Naive thymus-derived CD8-positive, alpha-beta T cell (primary cell): ENCODE results near the gene RAB41. TPM values are rescaled to one million over a fixed set of nuclear protein-coding genes. Genes with fewer than 3 reads are reported as not detected.
"Not testable (repeated sequence)": the region's sequence is repeated elsewhere in the genome, so short reads cannot be mapped to it uniquely, and the experiment has no call there.

Source experiments
- ATAC-seq, 2 donors: fragments of 150-1000 bp; cut with Tn5 transposase in 1 of 2; sonication (Bioruptor Pico), chemical (Tn5 transposase) in 1 of 2; 1 replicate in 1 of 2; 2 replicates in 1 of 2; pipeline ENCODE4 v1.10.0; 2021; ENCODE audit warnings: mild to moderate bottlenecking in 2 of 2, moderate library complexity in 2 of 2
- POLR2A ChIA-PET: fragments of 350-600 bp; sonication (Branson Sonifier 250); formaldehyde crosslinking; loops from one replicate; lab custom pipeline; 2021; ENCODE audit warnings: antibody characterized with exemption; lab: Charles Lee
- DNase-seq, 10 donors: peaks; one replicate each; pipeline versions ENCODE4 v3.0.0 to v3.0.0-alpha.2; 2020 to 2022
- H3K27ac Mint-ChIP-seq, 10 donors: one replicate each; pipeline ENCODE4 v1.8.0; 2020 to 2022; ENCODE audit warnings: mild to moderate bottlenecking in 10 of 10, mixed read lengths in 10 of 10, moderate library complexity in 4 of 10, inconsistent platforms in 1 of 10
- H3K27me3 Mint-ChIP-seq, 5 donors: one replicate each; pipeline ENCODE4 v1.8.0; 2021 to 2022; ENCODE audit warnings: mixed read lengths in 5 of 5
- H3K36me3 Mint-ChIP-seq, 3 donors: one replicate each; pipeline ENCODE4 v1.8.0; 2020 to 2022; ENCODE audit warnings: mixed read lengths in 3 of 3, mild to moderate bottlenecking in 2 of 3, inconsistent platforms in 1 of 3
- H3K4me1 Mint-ChIP-seq, 4 donors: one replicate each; pipeline ENCODE4 v1.8.0; 2021 to 2022; ENCODE audit warnings: mixed read lengths in 4 of 4
- H3K4me3 Mint-ChIP-seq, 10 donors: one replicate each; pipeline ENCODE4 v1.8.0; 2020 to 2022; ENCODE audit warnings: mild to moderate bottlenecking in 10 of 10, mixed read lengths in 10 of 10, moderate library complexity in 6 of 10, inconsistent platforms in 1 of 10
- H3K9me3 Mint-ChIP-seq, 9 donors: one replicate each; pipeline ENCODE4 v1.8.0; 2020 to 2022; ENCODE audit warnings: mixed read lengths in 9 of 9, mild to moderate bottlenecking in 3 of 9, inconsistent platforms in 1 of 9, moderate library complexity in 1 of 9
- polyA plus RNA-seq, 3 donors: library from polyadenylated mRNA; unstranded; fragments of 300-500 nt; fragmentation: Illumina TruSeq; gene quantifications; one replicate each; pipeline ENCODE4 v1.2.3, GENCODE V29; 2021
- total RNA-seq, 8 experiments: library from RNA in 2 of 8; stranded (reverse) in 2 of 8; gene quantifications; one replicate each; pipeline ENCODE4 v1.2.3 and lab custom pipeline; 2021 to 2026

The RAB41 gene
- total and polyA plus RNA-seq, 5 experiments from 2014 or later = not detected

GRCh38 chrX:70313503-70313902 lies 31.5 kb downstream of the RAB41 start:
- Mint-ChIP-seq H3K27me3 (peaks cover 0 to 3% (median 0%) of the 10 kb centered on the region in 5 donors), H3K4me3 (no peak overlapping the region), H3K9me3 (no peaks in the 10 kb centered on the region), H3K36me3 (no peaks in the 10 kb centered on the region), H3K27ac (no peak overlapping the region), H3K4me1 (no peaks in the 10 kb centered on the region)
- no peak for DNase-seq
- no peak for ATAC-seq
- POLR2A ChIA-PET = no interaction called here

- peaks cover 0 to 3% (median 0%) of the 10 kb centered on the region in 5 donors for H3K27me3 Mint-ChIP-seq
- ATAC-seq (no peak), DNase-seq (no peak)
- no peak overlapping the region for H3K27ac Mint-ChIP-seq
- H3K4me1 Mint-ChIP-seq = no peaks in the 10 kb centered on the region
- H3K36me3 Mint-ChIP-seq = no peaks in the 10 kb centered on the region
- POLR2A ChIA-PET = no interaction called here
- H3K9me3 Mint-ChIP-seq = no peaks in the 10 kb centered on the region
- no peak overlapping the region for H3K4me3 Mint-ChIP-seq
Observed at GRCh38 chrX:70322784-70323183, 40.8 kb downstream of the RAB41 start.

GRCh38 chrX:70323628-70324027 lies 41.7 kb downstream of the RAB41 start:
- DNase-seq, H3K4me3 Mint-ChIP-seq, ATAC-seq, H3K27ac Mint-ChIP-seq, H3K36me3 Mint-ChIP-seq, H3K27me3 Mint-ChIP-seq, H3K4me1 Mint-ChIP-seq, H3K9me3 Mint-ChIP-seq: not testable (repeated sequence)
- POLR2A ChIA-PET = interaction anchor here (0.7 kb wide), 1 partner anchor 100 kb away, joined by 3 read pairs; the partner anchor contains the start of gene GDPD2

GRCh38 chrX:70324326-70324725 lies 42.4 kb downstream of the RAB41 start:
- Mint-ChIP-seq H3K36me3 (no peaks in the 10 kb centered on the region), H3K4me3 (no peak overlapping the region), H3K27ac (no peak overlapping the region), H3K27me3 (peaks cover 0 to 3% (median 0%) of the 10 kb centered on the region in 5 donors), H3K9me3 (no peaks in the 10 kb centered on the region), H3K4me1 (no peaks in the 10 kb centered on the region)
- no peak for ATAC-seq
- no peak for DNase-seq
- POLR2A ChIA-PET = interaction anchor here (0.7 kb wide), 1 partner anchor 99 kb away, joined by 3 read pairs; the partner anchor contains the start of gene GDPD2

- Mint-ChIP-seq H3K4me1 (no peaks in the 10 kb centered on the region), H3K27ac (no peak overlapping the region), H3K36me3 (no peaks in the 10 kb centered on the region), H3K27me3 (peaks cover 0 to 5% (median 0%) of the 10 kb centered on the region in 5 donors), H3K4me3 (no peak overlapping the region), H3K9me3 (no peaks in the 10 kb centered on the region)
- DNase-seq (no peak), ATAC-seq (no peak)
- POLR2A ChIA-PET = no interaction called here
Observed at GRCh38 chrX:70331161-70331560, 49.2 kb downstream of the RAB41 start.

- POLR2A ChIA-PET = no interaction called here
- Mint-ChIP-seq H3K4me1 (no peaks in the 10 kb centered on the region), H3K27me3 (peaks cover 0 to 5% (median 0%) of the 10 kb centered on the region in 5 donors), H3K9me3 (no peaks in the 10 kb centered on the region), H3K27ac (no peak overlapping the region), H3K4me3 (no peak overlapping the region), H3K36me3 (no peaks in the 10 kb centered on the region)
- DNase-seq (no peak), ATAC-seq (no peak)
Observed at GRCh38 chrX:70332600-70332999, 50.6 kb downstream of the RAB41 start.

Other genes starting within 250 kb of the RAB41 start
- gene AWAT2, start 232.2 kb upstream of the RAB41 start, total RNA-seq = not detected
- gene AWAT2, start 232.2 kb upstream of the RAB41 start, polyA plus RNA-seq = not detected
- gene OTUD6A, start 219.7 kb upstream of the RAB41 start, total RNA-seq = not detected
- not detected for gene OTUD6A, start 219.7 kb upstream of the RAB41 start, polyA plus RNA-seq
- gene IGBP1, start 148.7 kb upstream of the RAB41 start, total RNA-seq = 10 to 100 TPM; 58.8 to 65.1 TPM
- gene IGBP1, start 148.7 kb upstream of the RAB41 start, polyA plus RNA-seq = 10 to 100 TPM; 57.6 to 64.1 (median 62.1) TPM
- gene DGAT2L6, start 104.7 kb upstream of the RAB41 start, total RNA-seq = not detected
- gene DGAT2L6, start 104.7 kb upstream of the RAB41 start, polyA plus RNA-seq = not detected
- gene AWAT1, start 47.5 kb upstream of the RAB41 start, total RNA-seq = not detected
- not detected for gene AWAT1, start 47.5 kb upstream of the RAB41 start, polyA plus RNA-seq
- under 1 TPM; 0.55 to 0.75 TPM for gene P2RY4, start 22.0 kb upstream of the RAB41 start, total RNA-seq
- gene P2RY4, start 22.0 kb upstream of the RAB41 start, polyA plus RNA-seq = not detected
- gene ARR3, start 13.8 kb upstream of the RAB41 start, total RNA-seq = not detected
- not detected for gene ARR3, start 13.8 kb upstream of the RAB41 start, polyA plus RNA-seq
- 10 to 100 TPM; 13.2 to 14.5 TPM for gene PDZD11, start 7.8 kb downstream of the RAB41 start, total RNA-seq
- 10 to 100 TPM; 27.5 to 36.1 (median 29.2) TPM for gene PDZD11, start 7.8 kb downstream of the RAB41 start, polyA plus RNA-seq
- under 1 TPM; 0.08 TPM for gene KIF4A, start 7.9 kb downstream of the RAB41 start, total RNA-seq
- gene KIF4A, start 7.9 kb downstream of the RAB41 start, polyA plus RNA-seq = not detected
- not detected for gene GDPD2, start 141.1 kb downstream of the RAB41 start, total RNA-seq
- gene GDPD2, start 141.1 kb downstream of the RAB41 start, polyA plus RNA-seq = not detected
- gene DLG3, start 162.7 kb downstream of the RAB41 start, total RNA-seq = 1 to 10 TPM; 5.6 to 6.7 TPM
- gene DLG3, start 162.7 kb downstream of the RAB41 start, polyA plus RNA-seq = 1 to 10 TPM; 2.3 to 6.3 (median 3.7) TPM